Progenitor cell of endocrine pancreas (in vitro differentiated cells): Measurements from ENCODE around the gene FOLR2. TPM values are rescaled to one million over a fixed set of nuclear protein-coding genes. Genes with fewer than 3 reads are reported as not detected.
A peak's percentile ranks its signal among the peaks of the same experiment; 100 is the strongest.
"Not testable (repeated sequence)": the region's sequence is repeated elsewhere in the genome, so short reads cannot be mapped to it uniquely, and the experiment has no call there.

Experiments used
- DNase-seq: peaks from one replicate; pipeline ENCODE4 v3.0.0; 2021; ENCODE audit warnings: low spot score; ENCODE audit not compliant: unreplicated experiment
- H3K27ac Mint-ChIP-seq: 2 replicates; pipeline ENCODE4 v1.8.0; 2021; ENCODE audit warnings: mild to moderate bottlenecking, moderate library complexity, mixed read lengths
- H3K27me3 Mint-ChIP-seq: 2 replicates; pipeline ENCODE4 v1.8.0; 2021; ENCODE audit warnings: mixed read lengths
- H3K36me3 Mint-ChIP-seq: 2 replicates; pipeline ENCODE4 v1.8.0; 2022; ENCODE audit warnings: mixed read lengths; ENCODE audit not compliant: insufficient read depth
- H3K4me1 Mint-ChIP-seq: 2 replicates; pipeline ENCODE4 v1.8.0; 2021; ENCODE audit warnings: low read depth, mixed read lengths
- H3K4me3 Mint-ChIP-seq: 2 replicates; pipeline ENCODE4 v1.8.0; 2021; ENCODE audit warnings: low read depth, mild to moderate bottlenecking, moderate library complexity, mixed read lengths
- H3K9me3 Mint-ChIP-seq: 2 replicates; pipeline ENCODE4 v1.8.0; 2021; ENCODE audit warnings: low read depth, mixed read lengths
- CTCF ChIP-seq: fragments of 200-600 bp; sonication (generic); IDR thresholded peaks from one replicate; pipeline ENCODE4 v1.5.0; 2021; ENCODE audit warnings: antibody characterized with exemption, mild to moderate bottlenecking; ENCODE audit not compliant: unreplicated experiment
- total RNA-seq: library from RNA; stranded (reverse); gene quantifications from 2 replicates; pipeline ENCODE4 v1.2.1, GENCODE V29; 2021

FOLR2 gene
- total RNA-seq, 1 donor from 2014 or later: not detected

GRCh38 chr11:72202571-72202970 is 14.0 kb upstream of the FOLR2 start:
- no peak overlapping the region for H3K27ac Mint-ChIP-seq
- DNase-seq: no peak
- TF ChIP-seq CTCF: no peak
- H3K36me3 Mint-ChIP-seq: no peaks in the 10 kb centered on the region
- no peaks in the 10 kb centered on the region for H3K27me3 Mint-ChIP-seq
- H3K4me1 Mint-ChIP-seq: no peaks in the 10 kb centered on the region
- no peak overlapping the region for H3K4me3 Mint-ChIP-seq
- H3K9me3 Mint-ChIP-seq: no peaks in the 10 kb centered on the region

GRCh38 chr11:72203163-72203562 is 13.4 kb upstream of the FOLR2 start:
- Mint-ChIP-seq H3K9me3 (no peaks in the 10 kb centered on the region), H3K36me3 (no peaks in the 10 kb centered on the region), H3K27ac (no peak overlapping the region), H3K4me1 (no peaks in the 10 kb centered on the region), H3K27me3 (no peaks in the 10 kb centered on the region), H3K4me3 (no peak overlapping the region)
- DNase-seq: no peak
- no peak for TF ChIP-seq CTCF

GRCh38 chr11:72204886-72205285 is 11.7 kb upstream of the FOLR2 start:
- H3K4me3 Mint-ChIP-seq: no peak overlapping the region
- no peak for DNase-seq
- no peak overlapping the region for H3K27ac Mint-ChIP-seq
- no peak for TF ChIP-seq CTCF
- H3K9me3 Mint-ChIP-seq: peaks cover 6% of the 10 kb centered on the region
- no peaks in the 10 kb centered on the region for H3K4me1 Mint-ChIP-seq
- H3K36me3 Mint-ChIP-seq: no peaks in the 10 kb centered on the region
- H3K27me3 Mint-ChIP-seq: no peaks in the 10 kb centered on the region

- H3K36me3 Mint-ChIP-seq, H3K4me1 Mint-ChIP-seq, H3K9me3 Mint-ChIP-seq, H3K27me3 Mint-ChIP-seq, H3K4me3 Mint-ChIP-seq, DNase-seq: not testable (repeated sequence)
- peak overlapping the region; percentile 18 for H3K27ac Mint-ChIP-seq
Observed at GRCh38 chr11:72206794-72207193, 9.8 kb upstream of the FOLR2 start.

- Mint-ChIP-seq H3K9me3 (peaks cover 10% of the 10 kb centered on the region), H3K27ac (no peak overlapping the region), H3K4me1 (no peaks in the 10 kb centered on the region), H3K27me3 (no peaks in the 10 kb centered on the region), H3K36me3 (no peaks in the 10 kb centered on the region), H3K4me3 (no peak overlapping the region)
- DNase-seq: no peak
- no peak for TF ChIP-seq CTCF
Observed at GRCh38 chr11:72208281-72208680, 8.3 kb upstream of the FOLR2 start.

GRCh38 chr11:72209101-72209500 is 7.5 kb upstream of the FOLR2 start:
- no peaks in the 10 kb centered on the region for H3K4me1 Mint-ChIP-seq
- H3K27me3 Mint-ChIP-seq: peaks cover under 1% of the 10 kb centered on the region
- TF ChIP-seq CTCF: no peak
- H3K27ac Mint-ChIP-seq: no peak overlapping the region
- H3K4me3 Mint-ChIP-seq: no peak overlapping the region
- no peak for DNase-seq
- no peaks in the 10 kb centered on the region for H3K36me3 Mint-ChIP-seq
- H3K9me3 Mint-ChIP-seq: peaks cover 10% of the 10 kb centered on the region
